GM20431 (cell line): ENCODE results near the gene SRSF10.
"Not testable (repeated sequence)": the region's sequence is repeated elsewhere in the genome, so short reads cannot be mapped to it uniquely, and the experiment has no call there.

Source experiments
- in situ Hi-C: fragments of 300-500 bp; cut with MseI, MboI; formaldehyde crosslinking; loops from one replicate; pipeline ENCODE4 v1.15.0; 2020; ENCODE audit warnings: low sequenced_read_pairs; ENCODE audit not compliant: unreplicated experiment

The SRSF10 gene

DNA sequence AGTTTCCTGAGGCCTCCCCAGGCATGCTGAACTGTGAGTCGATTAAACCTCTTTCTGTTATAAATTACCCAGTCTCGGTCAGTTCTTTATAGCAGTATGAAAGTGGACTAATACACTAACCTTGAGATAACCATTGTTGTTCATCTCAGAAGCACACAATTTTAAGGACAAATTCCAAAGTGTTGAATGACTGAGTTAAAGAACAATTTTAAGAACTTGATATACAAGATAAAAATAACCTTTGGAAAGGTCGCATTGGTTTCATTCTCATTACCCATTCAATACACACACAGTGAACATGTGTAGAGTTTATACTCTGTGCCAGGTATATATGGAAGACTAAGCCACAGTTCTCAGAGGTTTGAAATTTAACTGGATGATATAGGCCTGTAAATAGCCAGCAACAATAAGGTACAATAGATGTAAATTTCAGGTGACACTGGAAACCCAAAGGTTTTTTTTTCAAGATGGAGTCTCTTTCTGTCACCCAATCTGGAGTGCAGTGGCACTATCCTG, 19.1 kb upstream of the SRSF10 start:
- in situ Hi-C loops: no loop called here

DNA sequence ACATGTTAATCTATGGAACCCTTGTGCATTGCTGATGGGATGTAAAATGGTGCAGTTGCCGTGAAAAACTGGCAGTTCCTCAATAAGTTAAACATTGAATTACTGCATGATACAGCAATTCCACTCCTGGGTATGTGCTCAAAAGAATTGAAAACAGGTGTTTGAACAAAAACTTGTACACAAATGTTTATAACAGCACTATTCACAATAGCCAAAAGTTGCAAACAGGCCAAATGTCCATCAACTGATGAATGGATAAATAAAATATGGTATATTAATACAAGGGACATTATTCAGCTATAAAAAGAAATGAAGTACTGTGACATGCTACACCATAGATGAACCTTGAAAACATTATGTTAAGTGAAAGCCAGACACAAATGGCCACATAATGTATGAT, 17.7 kb upstream of the SRSF10 start:
- in situ Hi-C loops: no loop called here

DNA sequence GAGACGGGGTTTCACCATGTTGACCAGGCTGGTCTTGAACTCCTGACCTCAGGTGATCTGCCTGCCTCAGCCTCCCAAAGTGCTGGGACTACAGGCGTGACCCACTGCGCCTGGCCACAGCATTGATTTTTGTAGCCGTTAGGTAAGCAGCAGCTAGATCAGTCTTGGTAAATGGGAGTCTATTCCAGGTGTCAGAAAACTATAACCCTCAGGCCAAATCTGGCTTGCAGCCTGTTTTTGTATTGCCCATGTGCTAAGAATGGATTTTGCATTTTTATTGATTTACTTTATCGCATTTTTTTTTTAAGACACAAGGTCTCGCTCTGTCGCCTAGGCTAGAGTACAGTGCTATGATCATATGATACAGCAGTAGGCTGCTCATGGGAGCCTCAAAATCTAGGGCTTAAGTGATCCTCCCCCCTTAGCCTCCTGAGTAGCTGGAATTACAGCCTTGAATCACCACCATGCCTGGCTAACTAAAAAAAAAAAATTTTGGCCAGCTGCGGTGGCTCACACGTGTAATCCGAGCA, 16.6 kb upstream of the SRSF10 start:
- in situ Hi-C loops: no loop called here

DNA sequence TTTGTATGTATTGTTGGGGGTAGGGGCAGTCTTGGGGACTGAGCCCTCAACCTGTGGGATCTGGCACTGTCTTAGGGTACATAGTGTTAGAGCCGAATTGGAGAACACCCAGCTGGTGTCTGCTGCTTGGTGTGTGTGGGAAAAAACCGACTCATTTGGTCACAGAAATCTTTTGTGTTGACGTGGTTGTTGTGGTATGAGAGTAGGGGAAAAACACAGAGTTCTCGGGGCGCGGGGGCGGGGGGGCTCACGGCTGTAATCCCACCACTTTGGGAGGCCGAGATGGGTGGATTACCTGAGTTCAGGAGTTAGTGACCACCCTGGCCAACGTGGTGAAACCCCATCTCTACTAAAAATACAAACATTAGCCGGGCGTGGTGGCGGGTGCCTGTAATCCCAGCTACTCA, 15.3 kb upstream of the SRSF10 start:
- in situ Hi-C loops: no loop called here

DNA sequence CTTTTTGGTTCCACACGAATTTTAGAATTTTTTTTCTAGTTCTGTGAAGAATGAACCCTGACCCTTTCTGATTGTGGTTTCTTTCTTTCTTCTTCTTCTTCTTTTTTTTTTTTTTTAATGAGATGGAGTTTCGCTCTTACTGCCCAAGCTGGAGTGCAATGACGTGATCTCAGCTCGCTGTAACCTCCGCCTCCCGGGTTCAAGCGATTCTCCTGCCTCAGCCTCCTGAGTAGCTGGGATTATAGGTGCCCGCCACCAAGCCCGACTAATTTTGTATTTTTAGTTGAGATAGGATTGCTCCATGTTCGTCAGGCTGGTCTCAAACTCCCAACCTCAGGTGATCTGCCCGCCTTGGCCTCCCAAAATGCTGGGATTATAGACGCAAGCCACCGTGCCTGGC, 11.9 kb upstream of the SRSF10 start:
- in situ Hi-C loops: not testable (repeated sequence)

DNA sequence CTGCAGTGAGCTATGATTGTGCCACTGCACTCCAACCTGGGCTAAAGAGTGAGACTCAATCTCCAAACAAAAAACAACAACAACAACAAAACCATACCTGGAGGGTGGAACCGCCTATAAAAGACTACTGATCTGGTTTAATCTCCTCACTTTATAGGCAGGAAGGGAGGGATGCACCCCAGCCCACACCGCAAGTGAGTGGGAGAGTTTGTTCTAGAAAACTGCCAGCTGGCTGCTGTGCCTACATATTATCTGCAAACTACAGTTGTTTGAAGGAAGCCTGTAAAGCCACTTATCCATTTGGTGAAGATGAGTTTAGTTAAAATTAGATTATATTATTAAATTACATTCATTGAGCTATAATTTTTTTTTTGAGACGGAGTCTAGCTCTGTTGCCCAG, 9.1 kb upstream of the SRSF10 start:
- in situ Hi-C loops: no loop called here

DNA sequence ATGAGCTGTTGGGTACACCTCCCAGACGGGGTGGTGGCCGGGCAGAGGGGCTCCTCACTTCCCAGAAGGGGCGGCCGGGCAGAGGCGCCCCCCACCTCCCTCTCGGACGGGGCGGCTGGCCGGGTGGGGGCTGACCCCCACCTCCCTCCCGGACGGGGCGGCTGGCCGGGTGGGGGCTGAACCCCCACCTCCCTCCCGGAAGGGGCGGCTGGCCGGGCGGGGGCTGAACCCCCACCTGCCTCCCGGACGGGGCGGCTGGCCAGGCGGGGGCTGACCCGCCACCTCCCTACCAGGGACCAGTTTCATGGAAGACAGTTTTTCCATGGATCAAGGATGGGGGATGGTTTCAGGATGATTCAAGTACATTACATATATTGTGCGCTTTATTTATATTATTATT, 6.9 kb upstream of the SRSF10 start:
- in situ Hi-C loops: not testable (repeated sequence)

DNA sequence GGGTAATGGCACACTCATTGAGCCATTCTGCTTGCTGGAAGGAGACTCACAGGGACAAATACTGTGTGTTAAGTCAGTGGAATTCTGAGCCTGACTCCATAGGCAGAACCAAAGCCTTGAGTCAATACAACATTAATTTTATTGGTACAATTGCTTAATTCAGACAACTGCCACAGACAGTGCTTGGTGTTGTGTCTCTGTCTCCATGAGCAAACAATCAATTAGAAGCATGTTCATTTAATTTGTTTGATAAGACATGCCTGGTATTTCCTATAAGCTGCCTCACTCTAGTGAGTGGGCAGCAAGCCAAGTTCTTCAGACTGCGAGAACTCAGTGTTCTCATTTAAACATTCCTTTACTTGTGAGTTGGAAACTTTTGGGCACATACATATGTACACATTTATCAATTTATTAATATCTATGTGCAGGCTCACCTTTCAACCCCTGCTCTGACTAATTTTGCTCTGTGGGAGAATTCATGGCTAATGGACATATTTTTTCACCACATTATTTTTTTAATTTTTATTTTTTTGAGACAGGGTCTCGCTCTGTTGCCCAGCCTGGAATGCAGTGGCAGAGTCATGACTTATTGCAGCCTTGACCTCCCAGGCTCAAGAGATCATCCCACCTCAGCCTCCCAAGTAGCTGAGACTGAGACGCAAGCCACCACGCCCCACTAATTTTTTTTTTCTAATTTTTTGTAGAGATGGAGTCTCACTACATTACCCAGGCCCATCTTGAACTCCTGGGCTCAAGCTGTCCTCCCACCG, 4.5 kb upstream of the SRSF10 start:
- in situ Hi-C loops: no loop called here

DNA sequence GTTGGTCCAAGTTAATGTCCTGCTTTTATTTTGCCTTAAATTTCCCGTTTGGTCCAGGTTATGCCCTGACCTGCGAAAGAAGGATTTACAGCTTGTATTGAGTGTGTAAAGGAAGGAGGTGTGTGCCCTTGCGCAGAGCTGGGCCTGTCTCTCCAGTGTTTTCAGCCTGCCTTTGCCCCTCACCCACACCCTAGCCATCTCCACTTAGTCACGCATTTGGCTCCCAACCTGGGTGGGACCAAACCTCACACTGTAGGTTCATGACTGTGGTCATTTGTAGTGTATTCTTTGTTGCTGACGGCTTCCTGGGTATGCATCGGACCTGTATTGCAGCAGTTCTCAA, 572 bp upstream of the SRSF10 start:
- in situ Hi-C loops: no loop called here

DNA sequence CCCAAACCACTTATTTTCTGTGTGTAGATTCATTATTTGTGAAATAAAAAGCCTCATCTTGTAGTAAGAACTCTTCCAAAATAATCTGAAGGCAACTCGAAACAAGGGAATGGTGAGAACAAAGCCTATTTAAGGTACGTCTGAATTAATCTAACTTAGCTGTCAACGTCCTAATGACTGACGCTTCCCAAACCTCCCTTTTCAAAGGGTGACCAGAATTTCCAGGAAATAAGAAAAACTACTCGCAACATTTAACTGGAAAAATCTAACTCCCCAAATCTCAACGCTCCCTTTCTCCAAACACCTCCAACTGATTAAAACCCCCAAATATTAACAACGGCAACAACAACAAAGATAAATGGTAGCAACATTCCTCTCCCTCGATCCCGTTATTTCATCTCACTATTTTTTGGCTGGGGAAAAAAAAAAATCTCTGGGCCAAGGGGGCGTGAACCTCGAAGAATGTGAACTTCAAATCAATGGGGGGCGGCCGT, 693 bp downstream of the SRSF10 start:
- in situ Hi-C loops: no loop called here

DNA sequence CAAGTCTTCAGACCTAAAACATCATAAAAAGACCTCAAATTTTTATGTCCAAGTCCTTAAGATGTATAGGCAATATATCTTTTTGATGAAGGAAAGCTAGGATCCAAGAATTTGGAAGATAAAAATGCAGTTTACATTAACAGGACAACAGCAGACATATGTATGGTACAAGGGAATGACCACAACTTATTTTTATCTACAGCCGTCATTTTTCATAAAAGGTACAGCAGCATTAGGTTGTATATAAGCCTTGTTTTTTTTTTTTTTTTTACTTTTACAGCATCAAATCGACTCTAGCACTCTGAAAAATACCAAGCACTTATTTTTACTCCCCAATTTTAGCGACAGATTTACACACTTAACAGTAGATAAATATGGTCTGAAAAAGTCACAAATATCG, 1.3 kb downstream of the SRSF10 start:
- in situ Hi-C loops: no loop called here

DNA sequence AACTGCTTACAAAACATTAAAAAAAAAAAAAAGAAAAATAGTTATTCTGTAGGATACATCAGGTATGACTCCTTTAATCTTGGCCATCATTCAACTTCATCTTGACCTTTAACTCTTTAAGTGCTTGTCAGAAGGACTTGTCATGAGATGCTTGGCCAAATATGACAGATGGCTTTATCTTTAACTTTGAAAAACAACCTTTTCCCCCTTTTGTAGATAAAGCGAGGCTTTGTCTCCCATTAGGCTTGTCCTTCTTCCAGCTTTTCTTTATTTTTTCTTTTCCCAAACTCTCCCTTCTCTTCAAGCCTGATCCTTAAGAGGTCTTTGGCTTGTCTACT, 2.3 kb downstream of the SRSF10 start:
- in situ Hi-C loops: no loop called here

DNA sequence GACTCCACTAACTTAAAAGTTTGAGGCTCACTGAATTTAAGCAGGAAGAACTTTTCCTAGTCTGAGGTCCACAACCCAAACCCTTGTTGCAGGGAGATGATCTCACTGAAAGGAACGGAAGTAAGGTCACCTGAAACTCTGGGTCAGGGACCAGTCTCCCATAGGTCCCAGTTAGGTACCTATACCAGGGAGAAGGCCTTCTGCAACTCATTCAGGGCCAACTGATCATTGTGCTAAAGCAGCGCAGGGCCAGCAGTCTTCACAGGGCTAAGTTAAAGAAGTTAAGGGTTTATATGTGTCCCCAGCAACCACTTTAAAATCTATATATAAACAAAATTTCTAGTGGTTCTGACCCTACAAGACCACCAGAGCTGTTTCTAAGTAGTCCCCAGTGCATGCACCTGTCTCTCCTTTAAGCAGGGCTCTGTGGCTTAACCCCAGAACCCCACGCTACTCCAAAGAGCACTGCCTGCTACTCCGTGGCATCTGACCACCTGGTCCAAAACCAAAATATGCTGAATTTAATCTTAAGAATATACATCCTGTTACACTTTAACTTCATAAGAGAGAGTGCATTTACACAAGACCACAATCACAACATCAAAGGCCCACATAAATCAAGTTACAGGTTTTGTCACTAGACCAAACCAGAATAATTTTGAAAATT, 2.8 kb downstream of the SRSF10 start:
- in situ Hi-C loops: no loop called here

DNA sequence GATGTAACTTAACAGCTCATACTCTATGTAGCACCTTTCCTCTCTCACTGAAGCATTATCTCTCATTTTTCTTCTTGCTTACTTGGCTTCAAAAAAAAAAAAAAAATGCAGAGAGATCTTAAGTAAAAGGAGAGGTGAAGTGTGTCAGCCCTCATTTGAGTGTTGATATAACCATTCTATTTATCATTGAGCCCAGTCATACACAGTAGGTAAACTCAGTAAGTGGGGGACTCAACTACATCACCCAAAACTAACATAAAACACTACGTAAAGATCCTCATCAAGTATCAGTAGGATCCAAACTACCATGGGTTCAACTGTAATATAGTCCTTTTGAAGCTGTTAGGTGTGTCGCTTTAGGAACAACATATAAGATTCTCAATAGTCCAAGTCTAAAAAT, 12.3 kb downstream of the SRSF10 start:
- in situ Hi-C loops: no loop called here

DNA sequence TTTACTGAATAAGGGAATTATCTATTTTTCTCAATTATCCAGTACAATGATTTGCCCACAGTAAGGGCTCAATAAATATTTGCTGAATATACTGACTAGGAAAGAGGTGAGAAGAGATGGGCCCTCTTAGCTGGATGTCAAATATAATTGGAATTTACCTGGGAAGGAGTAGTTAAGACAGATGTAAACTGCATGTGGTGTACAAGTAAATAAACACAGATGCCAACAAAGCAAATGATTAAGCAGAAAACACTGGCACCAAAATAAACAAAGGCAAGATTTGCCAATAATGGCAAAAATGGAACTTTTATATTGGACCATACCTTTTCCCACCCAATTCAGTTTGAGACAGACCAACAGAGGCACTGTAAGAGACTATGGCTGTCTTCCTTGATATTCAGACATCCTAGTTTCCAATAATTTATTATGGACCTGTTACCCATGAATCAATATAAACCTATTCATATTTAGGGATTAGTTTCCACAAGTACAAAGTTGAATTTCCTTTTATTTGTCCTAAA, 13.1 kb downstream of the SRSF10 start:
- in situ Hi-C loops: no loop called here

DNA sequence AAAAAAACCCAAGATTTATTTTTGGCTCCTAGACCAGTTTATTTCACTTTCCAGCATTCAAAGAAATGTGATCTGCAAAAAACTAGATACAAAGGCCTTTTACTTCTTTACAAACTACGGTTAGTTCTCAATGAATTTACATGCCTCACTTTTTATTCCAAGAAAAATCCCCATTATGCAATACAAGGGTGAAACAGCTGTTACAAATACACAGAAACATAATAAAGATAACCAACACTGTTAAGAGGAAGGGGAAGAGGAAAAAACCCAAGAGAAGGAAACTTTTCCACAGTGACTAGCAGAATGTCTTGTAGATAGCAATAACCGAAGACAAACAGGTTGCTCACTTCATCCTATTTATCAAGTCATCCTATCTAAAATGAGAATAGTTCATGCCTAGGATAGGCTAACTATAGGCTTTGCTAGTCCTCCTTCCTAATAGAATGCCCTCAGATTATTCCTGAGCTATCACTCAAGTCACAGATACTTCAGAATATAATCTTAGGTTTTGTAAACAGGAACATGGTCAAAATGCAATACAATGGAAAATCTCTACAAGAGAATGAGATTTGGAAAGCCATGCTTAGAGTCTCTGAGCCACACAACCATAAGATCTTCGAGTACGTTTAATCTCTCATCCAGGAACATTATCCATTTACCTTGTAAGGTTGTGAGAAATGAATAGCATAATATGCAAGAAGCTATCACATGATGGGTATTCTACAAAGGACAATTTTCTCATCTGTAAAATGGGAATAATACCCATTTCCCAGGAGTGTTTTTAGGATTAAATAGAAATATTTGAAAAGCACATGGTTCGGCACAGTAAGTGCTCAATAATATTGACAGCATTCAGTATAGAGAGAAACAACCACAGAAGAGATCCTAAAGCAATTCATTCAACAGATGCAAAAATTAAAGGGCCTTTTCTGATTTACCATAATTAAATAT, 15.1 kb downstream of the SRSF10 start:
- in situ Hi-C loops: no loop called here

DNA sequence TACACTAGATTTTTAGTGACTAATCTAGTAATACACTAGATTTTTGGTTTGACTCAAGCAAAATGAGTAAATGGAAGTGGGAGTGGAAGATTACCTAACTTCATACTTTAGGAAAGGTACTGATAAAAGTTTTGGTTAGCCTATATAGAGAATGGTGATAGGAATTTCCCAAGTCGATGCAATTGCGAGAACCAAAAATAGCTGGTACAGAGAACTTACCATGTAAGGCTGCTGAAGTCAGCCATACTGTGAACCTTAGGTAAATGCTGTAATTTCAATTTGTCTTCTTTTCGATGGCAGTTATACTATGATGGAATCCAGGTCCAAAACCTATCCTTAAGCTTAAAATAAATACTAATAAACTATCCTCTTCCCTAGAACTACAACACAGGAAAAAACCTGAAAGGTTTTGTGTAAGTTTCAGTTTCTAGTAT, 15.9 kb downstream of the SRSF10 start:
- in situ Hi-C loops: no loop called here

DNA sequence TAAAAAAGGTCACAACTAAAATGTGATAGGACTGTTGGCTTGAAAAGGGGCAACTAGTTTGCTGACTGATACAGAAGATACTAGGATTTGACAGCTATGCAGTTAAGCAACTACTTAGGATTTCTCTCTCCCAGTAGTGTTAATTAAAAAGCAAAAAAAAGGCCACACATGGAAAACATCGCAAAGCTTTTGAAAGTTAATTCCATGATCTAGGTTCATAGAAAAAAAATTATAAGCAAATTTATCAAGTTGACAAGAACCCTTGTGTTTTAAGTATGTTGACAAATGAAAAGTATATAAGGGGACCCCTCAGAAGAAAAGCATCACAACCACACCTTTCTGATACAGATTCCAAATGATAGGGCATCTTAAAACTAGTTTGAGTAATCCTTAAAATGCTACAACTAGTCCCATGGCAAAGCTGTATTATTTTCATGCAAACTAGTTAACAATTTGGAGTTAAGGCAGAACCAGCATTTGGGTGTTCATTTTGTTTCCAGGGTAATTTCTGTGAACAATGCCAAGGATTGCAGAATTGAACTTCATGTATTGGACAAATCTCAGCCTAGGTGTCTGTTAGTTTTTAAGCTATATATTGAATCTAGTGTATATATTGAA, 16.4 kb downstream of the SRSF10 start:
- in situ Hi-C loops: no loop called here

DNA sequence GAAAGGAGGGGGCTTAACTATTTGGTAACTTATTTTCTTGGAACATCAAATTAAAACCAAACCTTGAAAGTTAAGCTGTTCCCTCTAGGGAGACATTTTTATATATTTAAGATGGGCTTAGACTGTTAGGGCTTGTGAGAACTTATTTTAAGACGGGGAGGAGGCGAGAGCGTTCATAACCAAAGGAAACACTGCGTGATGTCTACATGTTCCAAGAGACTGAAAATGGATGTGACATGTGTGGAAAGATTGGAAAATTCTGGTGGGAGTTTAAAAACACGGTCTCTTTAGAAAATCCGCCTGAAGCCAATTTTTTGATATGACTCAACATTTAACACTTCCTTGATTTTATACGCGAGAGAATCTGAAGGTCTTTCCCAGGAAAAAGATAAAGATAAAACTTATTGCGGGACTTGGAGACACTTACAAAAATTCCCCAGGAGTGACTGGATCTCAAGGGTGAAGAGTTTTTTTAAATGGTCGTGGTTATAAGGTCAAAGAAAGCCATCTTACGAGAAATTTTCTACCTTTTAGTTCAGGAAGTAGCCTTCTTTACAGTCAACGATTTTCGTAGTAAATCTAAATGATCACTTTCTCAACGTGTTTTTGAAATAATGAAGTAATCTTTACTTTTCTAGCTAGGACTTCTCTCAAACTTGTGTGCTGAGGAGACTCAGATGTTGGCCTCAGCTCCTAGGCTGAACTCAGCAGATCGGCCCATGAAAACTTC, 19.7 kb downstream of the SRSF10 start:
- in situ Hi-C loops: no loop called here
